IPS-20b (cell line): ENCODE results near the gene ACVR1.

Experiments used
- H3K27ac ChIP-seq: one replicate; pipeline ENCODE4 v1.5.1; 2013; ENCODE audit warnings: low read length
- H3K27me3 ChIP-seq: 2 replicates; pipeline ENCODE4 v1.6.1; 2013; ENCODE audit warnings: mild to moderate bottlenecking, low read length, inconsistent platforms; ENCODE audit not compliant: insufficient read depth
- H3K36me3 ChIP-seq: 2 replicates; pipeline ENCODE4 v1.6.1; 2013; ENCODE audit warnings: low read depth, mild to moderate bottlenecking, inconsistent platforms, low read length, moderate library complexity; ENCODE audit not compliant: insufficient read depth
- H3K4me1 ChIP-seq: 2 replicates; pipeline ENCODE4 v1.6.1; 2013; ENCODE audit warnings: mild to moderate bottlenecking, control low read depth, inconsistent platforms, low read length, moderate library complexity; ENCODE audit not compliant: insufficient read depth
- H3K4me3 ChIP-seq: 2 replicates; pipeline ENCODE4 v1.5.1; 2013; ENCODE audit warnings: mild to moderate bottlenecking, low read length, inconsistent platforms
- H3K9ac ChIP-seq: 2 replicates; pipeline ENCODE4 v1.6.1; 2013; ENCODE audit warnings: low read depth, mild to moderate bottlenecking, inconsistent platforms, low read length, moderate library complexity
- H3K9me3 ChIP-seq: 2 replicates; pipeline ENCODE4 v1.6.1; 2013; ENCODE audit warnings: mild to moderate bottlenecking, low read depth, low read length, inconsistent platforms; ENCODE audit not compliant: insufficient read depth

ACVR1 gene

DNA sequence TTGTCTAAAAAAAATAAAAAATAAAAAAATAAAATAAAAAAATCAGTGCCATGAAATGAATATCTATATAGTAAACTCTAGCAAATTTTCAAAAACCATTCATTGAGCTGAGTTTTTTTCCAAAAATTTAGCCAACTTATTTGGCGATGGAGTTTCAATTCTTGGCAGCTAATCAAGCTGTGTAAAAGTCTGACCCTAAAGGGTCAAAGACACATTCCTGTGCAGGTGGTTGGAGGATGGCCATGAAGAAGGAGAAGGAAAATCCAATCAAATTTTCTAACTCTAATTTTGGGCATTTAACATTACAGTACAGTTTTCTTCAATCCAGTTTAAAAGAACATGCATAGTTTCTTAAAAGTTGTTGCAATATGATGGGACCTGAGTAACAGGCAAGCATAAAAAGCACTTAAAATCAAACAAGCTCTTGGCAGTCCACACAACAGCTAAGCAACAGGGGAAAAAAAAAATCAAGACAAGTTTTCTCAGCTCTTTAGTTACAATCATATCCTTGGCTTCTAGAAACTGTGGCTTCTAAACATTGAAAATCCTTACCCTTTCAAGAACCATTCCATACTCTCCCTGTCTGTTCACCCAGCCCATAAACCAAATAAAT is 54.5 kb downstream of the ACVR1 start:
- Histone ChIP-seq H3K4me3 (no peak overlapping the region), H3K9ac (no peak overlapping the region), H3K36me3 (peaks cover 13% of the 10 kb centered on the region), H3K27ac (no peak overlapping the region), H3K9me3 (no peaks in the 10 kb centered on the region), H3K4me1 (no peaks in the 10 kb centered on the region), H3K27me3 (no peaks in the 10 kb centered on the region)

DNA sequence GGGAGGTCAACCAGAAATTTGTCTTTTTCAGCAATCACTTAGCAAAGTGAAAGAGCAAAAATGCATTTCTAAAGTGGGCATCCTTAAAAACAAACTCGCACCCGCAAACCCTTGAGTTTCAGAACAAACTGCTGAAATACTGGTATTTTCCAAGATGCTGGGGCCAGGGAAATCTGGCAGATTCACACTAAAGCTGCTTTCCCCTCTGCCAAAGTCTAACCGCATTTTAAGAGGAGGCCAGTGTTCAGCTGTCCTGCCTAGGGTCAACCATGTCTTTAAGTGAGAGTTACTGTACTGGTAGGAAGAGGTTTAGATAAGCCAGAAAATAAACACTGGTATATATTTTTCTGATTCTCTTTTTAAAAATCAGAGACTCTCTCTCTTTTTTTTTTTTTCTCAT is 55.9 kb downstream of the ACVR1 start:
- Histone ChIP-seq H3K27me3 (no peaks in the 10 kb centered on the region), H3K36me3 (peaks cover 14% of the 10 kb centered on the region), H3K9me3 (no peaks in the 10 kb centered on the region), H3K4me1 (no peaks in the 10 kb centered on the region), H3K9ac (no peak overlapping the region), H3K27ac (no peak overlapping the region), H3K4me3 (no peak overlapping the region)

DNA sequence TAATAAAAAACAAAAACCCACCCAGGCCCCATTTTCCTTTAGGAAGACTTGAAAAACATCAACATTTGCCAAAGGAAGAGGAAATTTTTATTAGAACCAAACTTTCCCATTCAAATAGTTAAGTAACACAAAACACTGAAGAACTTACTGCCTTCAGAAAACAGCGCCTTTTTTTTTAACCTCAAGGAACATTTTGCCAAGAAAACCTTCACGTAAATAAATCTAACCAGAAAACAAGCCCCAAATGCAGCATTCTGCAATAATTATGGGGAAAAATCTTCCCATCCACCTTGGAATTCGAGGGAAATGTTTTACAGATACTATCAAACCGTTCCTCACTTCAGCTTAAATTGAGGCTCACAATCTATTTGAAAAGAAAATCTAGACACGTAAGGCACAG is 56.4 kb downstream of the ACVR1 start:
- Histone ChIP-seq H3K4me3 (no peak overlapping the region), H3K36me3 (peaks cover 14% of the 10 kb centered on the region), H3K9ac (no peak overlapping the region), H3K9me3 (no peaks in the 10 kb centered on the region), H3K4me1 (no peaks in the 10 kb centered on the region), H3K27ac (no peak overlapping the region), H3K27me3 (no peaks in the 10 kb centered on the region)

DNA sequence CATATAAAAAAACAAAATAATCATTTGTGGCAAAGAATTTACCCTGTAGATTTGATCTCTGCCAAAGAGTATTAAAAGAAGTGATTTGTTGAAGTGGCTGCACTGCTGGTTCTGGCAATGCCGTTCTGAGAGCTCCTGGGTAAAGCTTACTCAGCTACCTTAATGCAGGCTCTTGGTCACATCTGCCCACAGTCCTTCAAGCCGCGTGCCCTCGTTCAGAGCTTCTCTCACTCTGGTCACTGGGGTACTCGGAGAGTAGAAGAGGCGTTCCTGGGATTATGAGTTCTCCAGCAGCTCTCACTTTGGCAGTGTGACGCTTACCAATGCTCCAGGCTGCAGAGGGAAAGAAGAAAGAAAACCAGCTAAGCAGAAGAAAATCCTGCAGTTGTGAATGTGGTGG is 57.9 kb downstream of the ACVR1 start:
- Histone ChIP-seq H3K4me3 (no peak overlapping the region), H3K9ac (no peak overlapping the region; the same call in 1 of the 2 replicates), H3K9me3 (no peaks in the 10 kb centered on the region), H3K4me1 (no peaks in the 10 kb centered on the region), H3K36me3 (peaks cover 19% of the 10 kb centered on the region), H3K27ac (no peak overlapping the region), H3K27me3 (no peaks in the 10 kb centered on the region)

DNA sequence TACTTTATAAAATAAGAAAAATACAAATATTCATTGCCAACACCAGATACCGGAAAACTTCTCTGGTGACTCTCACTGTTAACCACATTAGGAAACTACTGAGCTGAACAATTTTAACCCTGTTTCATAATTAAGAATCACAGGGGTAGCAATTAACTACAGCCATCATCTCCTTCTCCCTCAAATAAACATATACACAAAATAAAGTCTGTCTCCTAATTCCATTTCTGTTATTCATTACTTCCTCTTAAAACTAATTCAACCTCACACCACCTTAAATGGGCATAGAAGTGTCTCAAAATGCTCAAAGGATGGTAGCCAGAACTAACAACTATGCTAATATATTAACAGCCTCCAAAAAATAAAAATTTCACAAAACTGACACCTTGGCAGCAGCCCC is 60.7 kb downstream of the ACVR1 start:
- Histone ChIP-seq H3K9me3 (no peaks in the 10 kb centered on the region), H3K36me3 (peaks cover 19% of the 10 kb centered on the region), H3K27ac (no peak overlapping the region), H3K27me3 (no peaks in the 10 kb centered on the region), H3K9ac (no peak overlapping the region), H3K4me1 (no peaks in the 10 kb centered on the region), H3K4me3 (no peak overlapping the region)

DNA sequence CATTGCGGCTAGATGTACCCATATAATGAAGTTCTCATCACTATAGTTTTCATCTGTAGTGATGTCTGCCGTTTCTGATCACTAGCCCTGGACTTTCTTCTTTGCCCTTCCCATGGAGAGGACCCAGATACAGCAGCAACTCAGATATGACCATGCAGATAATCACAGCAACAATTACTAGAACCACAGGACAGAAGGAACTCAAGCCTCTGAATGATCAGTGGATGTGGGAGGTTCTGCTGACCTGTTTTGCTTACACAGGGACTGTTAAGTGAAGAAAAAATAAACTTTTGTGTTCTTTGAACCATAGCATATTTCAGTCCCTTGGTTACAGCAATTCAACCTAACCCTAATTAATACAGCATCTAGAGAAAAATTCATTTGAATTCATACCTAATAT is 62.7 kb downstream of the ACVR1 start:
- Histone ChIP-seq H3K27ac (no peak overlapping the region), H3K9ac (no peak overlapping the region), H3K9me3 (no peaks in the 10 kb centered on the region), H3K27me3 (no peaks in the 10 kb centered on the region), H3K4me1 (no peaks in the 10 kb centered on the region), H3K36me3 (peaks cover 19% of the 10 kb centered on the region), H3K4me3 (no peak overlapping the region)

DNA sequence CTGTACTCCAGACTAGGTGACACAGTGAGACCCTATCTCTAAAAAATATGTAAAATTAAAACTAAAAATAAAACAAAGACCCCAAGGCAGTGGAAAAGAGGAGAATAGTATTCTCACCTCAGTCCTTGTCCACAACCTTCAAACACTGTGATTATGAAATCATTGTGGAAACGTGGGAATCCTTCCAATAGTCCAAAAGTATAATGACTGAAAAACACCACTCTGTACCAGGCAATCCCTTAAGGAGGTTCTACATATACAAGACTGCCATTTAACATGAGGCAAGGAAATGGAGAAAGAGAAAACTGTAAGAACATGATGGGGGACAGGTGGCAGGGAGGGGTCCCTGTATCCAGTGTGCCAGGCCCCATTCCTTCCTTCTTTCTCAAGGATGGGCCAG is 66.1 kb downstream of the ACVR1 start:
- no peak overlapping the region for H3K4me3 ChIP-seq
- H3K27ac ChIP-seq: no peak overlapping the region

DNA sequence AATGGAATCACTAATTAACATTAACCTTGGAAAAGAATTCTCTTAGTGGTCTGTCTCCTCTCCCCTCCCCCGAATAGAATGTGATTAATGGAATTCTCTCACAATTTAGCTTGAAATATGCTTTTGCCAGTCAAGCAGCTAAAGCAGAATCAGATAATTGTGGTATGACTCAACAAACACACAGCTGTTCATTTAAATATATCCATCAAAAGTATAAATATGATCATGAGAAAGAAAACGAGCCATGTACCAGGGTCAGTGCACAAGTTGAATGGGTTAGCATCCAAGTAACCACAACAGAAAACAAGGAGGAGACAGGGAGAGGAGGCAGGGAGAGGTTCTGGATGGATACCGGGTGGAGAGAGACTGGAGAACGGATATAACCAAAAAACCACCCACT is 66.9 kb downstream of the ACVR1 start:
- Histone ChIP-seq H3K36me3 (no peaks in the 10 kb centered on the region; the same call in 1 of the 2 replicates), H3K9ac (no peak overlapping the region), H3K9me3 (no peaks in the 10 kb centered on the region), H3K4me1 (0 out of 2 replicates have a peak, but pooled peaks cover 3% of the 10 kb centered on the region), H3K4me3 (no peak overlapping the region), H3K27ac (no peak overlapping the region), H3K27me3 (no peaks in the 10 kb centered on the region)

More for the DNA sequence above, 66.1 kb downstream of the ACVR1 start:
- H3K36me3 ChIP-seq: peaks cover 5% of the 10 kb centered on the region; the same call in 1 of the 2 replicates
- H3K9me3 ChIP-seq: no peaks in the 10 kb centered on the region
- no peaks in the 10 kb centered on the region for H3K27me3 ChIP-seq
- no peak overlapping the region for H3K9ac ChIP-seq
- H3K4me1 ChIP-seq: 0 out of 2 replicates have a peak, but pooled peaks cover 3% of the 10 kb centered on the region

DNA sequence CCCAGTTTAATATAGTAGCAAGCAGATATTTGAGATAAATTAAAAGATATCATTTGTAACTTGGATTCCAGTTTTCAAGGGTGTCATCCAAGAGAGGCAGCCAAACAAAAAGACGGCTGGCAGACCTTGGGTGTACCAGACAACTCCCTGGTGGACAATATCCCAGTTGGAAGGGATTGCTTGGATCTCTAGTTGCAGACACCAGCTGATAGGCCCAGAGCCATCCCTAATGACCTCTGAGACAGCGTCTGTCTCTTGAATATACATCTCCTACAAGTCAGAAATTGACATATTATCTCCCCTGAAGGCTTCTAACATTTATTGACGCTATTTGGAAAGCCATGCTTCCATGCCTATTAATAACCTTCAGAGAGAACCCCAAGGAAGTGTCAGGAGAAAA is 67.7 kb downstream of the ACVR1 start:
- H3K4me1 ChIP-seq: 0 out of 2 replicates have a peak, but pooled peaks cover 3% of the 10 kb centered on the region
- no peaks in the 10 kb centered on the region for H3K27me3 ChIP-seq
- no peaks in the 10 kb centered on the region for H3K9me3 ChIP-seq
- no peak overlapping the region for H3K9ac ChIP-seq
- H3K27ac ChIP-seq: no peak overlapping the region
- H3K4me3 ChIP-seq: no peak overlapping the region
- H3K36me3 ChIP-seq: no peaks in the 10 kb centered on the region

DNA sequence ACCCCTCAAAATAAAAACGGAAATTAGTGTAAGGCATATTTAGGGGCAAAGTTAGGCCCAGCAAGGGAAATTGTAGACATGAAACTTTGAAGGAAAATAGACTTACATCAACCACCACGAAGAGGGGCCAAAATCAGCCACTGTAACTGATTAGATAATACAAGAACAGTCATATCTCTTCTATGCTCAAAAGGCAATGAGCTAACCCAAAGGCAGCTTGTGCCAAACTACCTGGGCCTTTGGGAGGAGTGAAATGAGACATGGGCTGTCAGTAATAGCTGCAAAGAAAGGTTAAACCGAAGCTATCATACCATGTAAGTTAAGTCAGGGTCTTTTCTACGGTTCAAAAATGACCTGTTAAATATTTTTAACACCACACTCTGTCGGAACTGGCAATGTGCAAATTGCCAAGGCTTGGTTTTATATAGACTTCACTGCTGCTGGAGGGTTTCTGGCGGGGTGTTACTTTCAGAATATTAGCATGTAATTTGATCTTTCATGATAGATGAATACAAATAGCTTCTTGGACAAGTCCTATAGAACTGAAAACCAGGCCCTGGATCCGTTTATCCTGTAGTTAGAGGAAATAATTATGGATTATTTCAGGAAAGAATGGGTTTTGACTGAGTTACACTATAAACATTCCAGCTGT is 69.6 kb downstream of the ACVR1 start:
- Histone ChIP-seq H3K4me1 (0 out of 2 replicates have a peak, but pooled peaks cover 3% of the 10 kb centered on the region), H3K9ac (no peak overlapping the region), H3K9me3 (no peaks in the 10 kb centered on the region), H3K27ac (no peak overlapping the region), H3K4me3 (no peak overlapping the region), H3K36me3 (no peaks in the 10 kb centered on the region), H3K27me3 (no peaks in the 10 kb centered on the region)

DNA sequence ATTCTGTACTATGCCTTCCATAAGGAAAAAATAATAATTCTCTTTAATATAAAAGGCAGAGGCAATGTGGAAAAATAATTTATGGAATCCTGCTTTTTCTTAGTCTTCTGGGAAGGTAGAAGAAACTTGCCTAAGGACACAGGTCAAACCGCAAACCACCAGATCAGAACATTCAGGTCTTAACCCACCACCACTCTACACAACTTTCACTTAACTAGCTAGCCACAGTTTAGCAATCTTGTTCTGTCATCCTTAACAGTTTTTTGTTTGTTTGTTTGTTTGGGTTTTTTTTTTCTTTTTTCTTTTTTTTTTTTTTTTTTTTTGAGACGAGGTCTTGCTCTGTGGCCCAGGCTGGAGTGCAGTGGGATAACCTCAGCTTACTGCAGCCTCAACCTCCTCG is 70.6 kb downstream of the ACVR1 start:
- no peak overlapping the region for H3K9ac ChIP-seq
- H3K27ac ChIP-seq: no peak overlapping the region
- no peaks in the 10 kb centered on the region for H3K9me3 ChIP-seq
- no peak overlapping the region for H3K4me3 ChIP-seq
- 0 out of 2 replicates have a peak, but pooled peaks cover 3% of the 10 kb centered on the region for H3K4me1 ChIP-seq
- no peaks in the 10 kb centered on the region for H3K27me3 ChIP-seq
- H3K36me3 ChIP-seq: no peaks in the 10 kb centered on the region

DNA sequence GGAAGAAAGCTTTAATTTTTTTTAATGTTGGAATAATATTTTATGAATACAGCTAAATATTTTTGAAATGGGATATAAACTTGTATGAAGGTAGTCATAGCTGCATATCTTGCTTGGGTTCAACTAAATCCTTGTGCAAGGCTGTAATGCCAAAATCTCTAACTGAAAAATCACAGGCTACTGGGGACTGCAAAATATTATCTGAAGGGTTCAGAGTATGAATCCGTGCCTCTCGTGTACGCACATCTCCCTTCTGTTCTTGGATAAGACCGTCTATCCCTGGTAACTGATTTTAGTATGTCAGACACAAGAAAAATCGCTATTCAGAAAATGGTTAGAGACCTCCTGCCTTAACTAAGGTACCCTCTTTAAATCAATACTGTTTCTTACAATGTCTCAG is 71.8 kb downstream of the ACVR1 start:
- Histone ChIP-seq H3K4me1 (0 out of 2 replicates have a peak, but pooled peaks cover 3% of the 10 kb centered on the region), H3K27ac (no peak overlapping the region), H3K9ac (no peak overlapping the region), H3K9me3 (no peaks in the 10 kb centered on the region), H3K36me3 (no peaks in the 10 kb centered on the region; the same call in 1 of the 2 replicates), H3K4me3 (no peak overlapping the region), H3K27me3 (no peaks in the 10 kb centered on the region)
